Left cardiac atrium (tissue), 4 donors: Measurements from ENCODE around the gene HS1BP3. TPM values are rescaled to one million over a fixed set of nuclear protein-coding genes. Genes with fewer than 3 reads are reported as not detected.

Experiments
- ATAC-seq, 2 donors: fragments of 200-7000 bp; cut with Tn5 transposase; one replicate each; pipeline ENCODE4 v1.9.1; 2020; ENCODE audit warnings: mild to moderate bottlenecking in 2 of 2, moderate library complexity in 2 of 2
- DNase-seq: peaks from one replicate; pipeline ENCODE4 v3.0.0-alpha.2; 2020
- intact Hi-C, 2 donors: fragments of 100-400 bp; cut with DNase I; formaldehyde crosslinking; loops; one replicate each; pipeline versions ENCODE4 v1.14.1 to v1.15.1; 2022 to 2023
- total RNA-seq, 2 donors: library from RNA; stranded (reverse); fragmentation: NEBNext Ultra II Directional; extraction: Animal tissue kit (Norgen Biotek cat#: 25700); gene quantifications; one replicate each; pipeline ENCODE4 v1.2.1, GENCODE V29; 2021
- donor health status: DM: no; HTN: yes; CAD: no.
- donor health status: DM: no; HTN: yes; CAD: no; lungs with severe emphysema.
- donor health status: DM: yes; HTN: yes; CAD: no.
- donor health status: Dilated cardiomyopathy.

Gene HS1BP3
- total RNA-seq, 2 donors from 2014 or later: 19.8 to 21.4 TPM

GRCh38 chr2:20597860-20598183 lies 53.1 kb downstream of the HS1BP3 start:
- ATAC-seq (no peak), DNase-seq (peak; percentile 14)
- intact Hi-C loops: no loop called here

GRCh38 chr2:20596973-20597859 lies 53.7 kb downstream of the HS1BP3 start:
- ATAC-seq: peak; percentile 70 to 80
- peak; percentile 87 for DNase-seq
- intact Hi-C loops: no loop called here

- intact Hi-C loops: no loop called here
- no peak for DNase-seq
- ATAC-seq: no peak
These were observed 54.5 kb downstream of the HS1BP3 start for GRCh38 chr2:20596193-20596972.

DNA sequence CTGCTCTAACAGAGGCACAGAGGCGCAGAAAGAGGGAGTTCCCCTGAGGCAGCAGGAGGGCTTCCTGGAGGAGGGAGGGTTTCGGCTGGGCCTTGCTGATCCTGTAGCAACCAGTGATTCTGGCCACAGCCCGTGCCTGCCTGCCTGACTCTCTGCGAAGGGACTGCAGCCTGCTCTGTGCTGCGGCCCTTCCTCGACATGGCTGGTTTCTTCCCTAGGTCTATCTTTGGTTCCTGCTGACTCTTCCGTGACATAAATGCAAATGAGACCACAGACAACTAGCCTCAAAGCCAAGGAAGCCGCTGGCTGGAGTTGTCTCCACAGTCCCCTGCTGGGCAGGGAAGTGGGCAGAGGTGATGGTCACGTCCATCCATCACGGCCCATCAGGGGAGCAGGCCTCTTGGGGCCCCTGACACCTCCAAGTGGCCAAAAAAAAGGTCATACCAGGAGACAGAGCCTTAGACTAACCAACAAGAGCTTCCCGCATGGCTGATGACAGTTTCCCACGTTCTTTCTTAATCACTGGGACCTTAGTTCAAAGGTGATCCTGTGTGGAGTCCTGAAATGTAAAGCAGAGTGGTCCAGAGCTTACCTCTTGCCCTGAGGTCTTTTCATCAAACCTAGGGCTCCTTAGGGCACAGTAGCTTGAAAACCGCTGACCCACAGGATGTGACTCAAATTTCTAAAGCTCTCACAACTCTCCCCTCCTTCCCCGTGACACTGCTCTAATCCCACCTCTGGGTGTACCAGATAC lies 55.3 kb downstream of the HS1BP3 start:
- DNase-seq: peak; percentile 36

GRCh38 chr2:20594957-20595356 lies 55.9 kb downstream of the HS1BP3 start:
- intact Hi-C loops: no loop called here
- DNase-seq (no peak), ATAC-seq (no peak)

More for the DNA sequence above, 55.3 kb downstream of the HS1BP3 start:
- intact Hi-C loops: no loop called here
- no peak for ATAC-seq

- ATAC-seq (no peak), DNase-seq (peak; percentile 5)
- intact Hi-C loops: no loop called here
These were observed 56.7 kb downstream of the HS1BP3 start for GRCh38 chr2:20594048-20594750.

- intact Hi-C loops: no loop called here
- DNase-seq (peak; percentile 73), ATAC-seq (peak; percentile 69 to 75)
These were observed 57.5 kb downstream of the HS1BP3 start for GRCh38 chr2:20593072-20594034.

DNA sequence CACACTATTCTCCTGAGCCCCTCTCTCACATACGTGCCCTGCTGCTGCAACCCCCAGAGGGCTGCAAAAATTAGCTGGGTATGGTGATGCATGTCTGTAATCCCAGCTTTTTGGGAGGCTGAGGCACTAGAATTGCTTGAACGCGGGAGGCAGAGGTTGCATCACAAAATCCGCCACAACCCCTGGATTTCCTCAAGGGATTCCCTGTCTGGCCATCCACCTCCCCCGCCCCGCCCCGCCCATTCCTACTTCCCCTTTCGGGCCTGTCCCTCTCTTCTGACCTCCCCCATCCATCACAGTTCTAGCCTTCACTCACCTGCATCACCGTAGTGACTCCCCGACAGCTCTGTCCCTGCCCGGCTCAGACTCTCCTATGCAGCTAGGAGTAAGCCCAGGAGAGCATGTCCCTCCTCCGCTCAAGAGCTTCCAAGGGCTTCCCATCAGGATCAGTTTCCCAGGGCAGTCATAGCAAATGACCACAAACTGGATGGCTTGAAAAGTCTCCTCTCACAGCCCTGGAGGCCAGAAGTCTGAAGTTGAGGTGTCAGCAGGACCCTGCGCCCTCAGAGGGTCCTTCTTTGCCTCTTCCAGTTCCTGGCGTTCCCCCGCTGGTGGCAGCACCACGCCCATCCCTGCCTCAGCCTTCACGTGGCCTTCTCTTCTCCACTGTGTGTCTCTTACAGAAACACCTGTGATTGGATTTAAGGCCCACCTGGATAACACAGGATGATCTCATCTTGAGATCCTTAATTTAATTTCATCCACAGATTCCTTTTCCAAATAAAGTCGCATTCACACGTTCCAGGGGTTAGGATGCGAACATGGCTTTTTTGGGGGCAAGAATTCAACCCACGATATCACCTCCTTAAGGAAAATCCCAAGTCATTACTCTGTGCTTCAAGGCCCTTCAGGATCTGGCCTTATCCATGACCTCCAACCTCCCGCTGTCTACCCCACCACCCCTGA lies 58.5 kb downstream of the HS1BP3 start:
- no peak for ATAC-seq
- DNase-seq: peak; percentile 18

DNA sequence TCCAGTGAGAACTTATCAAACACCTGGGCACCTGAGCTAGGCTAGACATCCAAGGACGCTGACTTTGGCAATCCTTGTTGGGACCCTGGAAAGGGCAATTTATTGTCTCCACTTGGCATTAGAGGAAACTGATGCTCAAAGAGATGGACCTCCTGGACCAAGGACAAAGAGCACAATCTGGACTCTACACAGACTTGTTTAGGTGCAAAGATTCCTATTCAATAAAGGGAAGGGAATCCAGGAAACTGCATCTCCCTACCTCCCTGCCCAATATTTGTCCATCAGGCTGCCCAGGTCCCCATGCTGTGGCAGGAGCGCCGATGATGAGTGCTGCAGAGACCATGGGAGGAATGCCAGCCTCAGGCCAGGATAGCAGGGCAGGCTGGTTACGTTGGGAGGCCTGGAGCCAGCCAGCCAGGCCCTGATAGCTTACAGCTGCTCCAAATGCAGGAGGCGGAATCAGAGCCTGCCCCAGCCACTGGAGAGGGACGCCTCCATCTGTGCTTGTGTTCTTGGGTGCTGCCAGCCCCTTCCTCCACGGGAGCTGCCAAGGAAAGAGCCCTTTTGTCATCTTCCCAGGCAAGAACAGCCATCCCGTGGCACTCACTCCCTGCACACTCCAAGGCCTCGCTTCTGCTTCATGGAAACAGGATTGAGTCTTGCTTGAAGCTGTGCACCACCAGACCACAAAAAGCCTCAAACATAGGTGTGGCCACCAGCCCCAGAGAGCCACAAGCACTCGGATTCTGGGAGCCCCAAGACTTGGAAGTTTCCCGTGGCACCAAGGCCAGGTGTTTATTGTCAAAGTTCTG lies 60.0 kb downstream of the HS1BP3 start:
- intact Hi-C loops: no loop called here
- DNase-seq (peak; percentile 53), ATAC-seq (peak; percentile 52 to 65)

More for the DNA sequence above, 58.5 kb downstream of the HS1BP3 start:
- intact Hi-C loops: no loop called here

DNA sequence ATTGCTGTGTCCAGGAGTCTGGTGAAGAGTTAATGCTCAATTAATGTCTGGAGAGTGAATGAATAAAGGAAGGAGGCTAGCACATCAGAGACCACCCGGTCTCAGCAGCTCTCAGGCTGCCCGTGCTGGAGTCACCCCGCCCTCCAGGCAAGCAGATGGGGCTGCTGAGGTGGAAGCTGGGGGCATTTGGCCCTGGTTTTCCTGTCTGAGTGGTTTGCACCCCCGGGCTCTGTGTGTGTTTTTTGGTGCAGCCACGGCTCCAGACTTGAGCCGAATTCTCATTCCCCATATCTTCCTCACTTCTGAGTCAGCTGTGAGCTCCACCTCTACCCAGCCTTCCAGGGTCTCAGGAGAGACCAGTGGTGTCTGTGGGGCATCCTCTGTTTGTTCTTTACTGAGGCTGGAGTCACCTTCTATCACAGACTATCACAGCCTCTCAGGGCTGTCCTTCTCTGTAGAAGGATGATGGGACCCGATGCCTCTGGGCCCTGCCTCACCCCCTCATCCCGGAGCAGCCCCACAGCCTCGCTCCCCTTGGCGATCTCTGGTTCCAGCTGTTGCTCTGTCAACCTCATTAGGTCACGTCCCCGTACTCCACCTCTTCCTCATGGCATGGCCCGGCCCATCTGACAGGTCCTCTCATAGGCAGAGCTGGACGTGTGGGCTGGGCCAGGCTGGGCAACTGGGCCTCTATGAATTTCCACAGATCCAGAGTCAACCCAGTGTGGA lies 60.8 kb downstream of the HS1BP3 start:
- intact Hi-C loops: no loop called here
- peak in 1 of 2 donors; percentile 13 for ATAC-seq

DNA sequence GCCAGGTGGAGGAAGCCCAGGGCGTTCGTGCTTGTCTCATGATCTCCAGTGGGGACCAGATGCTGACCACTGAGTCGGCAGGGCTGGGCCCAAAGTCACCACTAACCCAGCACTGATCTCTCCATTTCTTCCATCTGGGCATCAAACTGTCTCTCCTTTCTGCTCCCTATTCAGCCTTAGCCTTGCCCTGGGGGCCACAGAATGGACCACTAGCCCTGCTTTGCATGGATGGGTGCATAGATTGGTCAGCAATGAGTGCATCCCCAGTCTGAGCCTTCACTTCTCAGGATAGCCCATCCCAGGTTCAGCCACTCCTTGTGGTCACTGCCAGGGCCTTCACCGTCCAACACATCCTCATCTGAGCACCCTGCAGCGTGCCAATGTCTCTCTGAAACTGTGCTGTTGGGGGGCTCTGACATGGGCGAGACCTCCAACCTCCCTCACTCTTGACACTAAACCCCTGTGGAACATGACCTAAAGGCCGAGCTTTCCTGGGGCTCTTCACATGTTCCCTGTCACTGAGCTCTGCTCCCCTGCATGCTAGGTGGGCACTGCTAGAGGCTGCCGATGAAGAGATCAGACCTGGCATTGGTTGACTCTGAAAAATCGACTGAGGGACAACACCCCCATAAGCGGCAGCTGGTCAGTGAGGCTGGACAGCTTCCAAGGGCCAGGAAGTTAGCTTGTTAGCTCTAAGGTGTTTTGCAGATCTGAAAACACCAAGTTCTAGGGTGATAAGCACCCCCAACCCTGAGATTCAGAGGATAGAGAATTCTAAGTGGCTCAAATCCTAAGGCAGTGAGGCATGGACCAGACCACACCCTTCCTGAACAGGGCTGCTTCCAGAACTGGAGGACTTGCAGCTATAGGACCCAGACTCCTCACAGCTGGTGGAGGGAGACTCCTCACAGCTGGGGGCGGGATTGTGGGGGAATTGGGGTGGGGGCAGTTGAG lies 61.7 kb downstream of the HS1BP3 start:
- intact Hi-C loops: no loop called here
- ATAC-seq (no peak), DNase-seq (peak; percentile 18)

More for the DNA sequence above, 60.8 kb downstream of the HS1BP3 start:
- DNase-seq: peak; percentile 22

GRCh38 chr2:20585710-20586594 lies 64.9 kb downstream of the HS1BP3 start:
- intact Hi-C loops: no loop called here
- no peak for ATAC-seq
- DNase-seq: peak; percentile 18

GRCh38 chr2:20585359-20585709 lies 65.6 kb downstream of the HS1BP3 start:
- no peak for ATAC-seq
- intact Hi-C loops: no loop called here
- no peak for DNase-seq
